ENCODE data around the gene GNG12.

The GNG12 gene

GRCh38 chr1:67844988-67845387 is 11.7 kb upstream of the GNG12 start:
- in situ Hi-C loops (cut with MboI; ENCODE audit: low pct_unique_long_range_greater_than_20kb, low sequenced_read_pairs, unreplicated experiment), result no loop called here

DNA sequence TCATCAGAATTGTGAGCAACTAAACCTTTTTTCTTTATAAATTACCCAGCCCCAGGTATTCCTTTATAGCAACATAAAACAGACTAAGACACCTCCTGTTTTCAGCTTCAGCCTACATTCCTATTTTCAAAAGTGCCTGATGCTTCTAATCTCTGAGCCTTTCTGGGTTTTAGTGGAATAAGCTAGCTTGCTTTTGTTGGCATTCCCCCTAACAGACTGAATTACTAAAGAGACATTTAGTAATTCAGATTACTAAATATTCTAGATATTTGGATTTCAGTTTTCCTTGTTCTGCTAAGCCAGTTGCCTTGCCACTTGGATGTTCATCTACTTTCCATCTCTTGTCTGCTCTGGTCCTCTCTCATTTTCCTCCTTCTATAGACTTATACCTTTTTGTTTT is 10.5 kb upstream of the GNG12 start:
- TF ChIP-seq, protein P1, sequence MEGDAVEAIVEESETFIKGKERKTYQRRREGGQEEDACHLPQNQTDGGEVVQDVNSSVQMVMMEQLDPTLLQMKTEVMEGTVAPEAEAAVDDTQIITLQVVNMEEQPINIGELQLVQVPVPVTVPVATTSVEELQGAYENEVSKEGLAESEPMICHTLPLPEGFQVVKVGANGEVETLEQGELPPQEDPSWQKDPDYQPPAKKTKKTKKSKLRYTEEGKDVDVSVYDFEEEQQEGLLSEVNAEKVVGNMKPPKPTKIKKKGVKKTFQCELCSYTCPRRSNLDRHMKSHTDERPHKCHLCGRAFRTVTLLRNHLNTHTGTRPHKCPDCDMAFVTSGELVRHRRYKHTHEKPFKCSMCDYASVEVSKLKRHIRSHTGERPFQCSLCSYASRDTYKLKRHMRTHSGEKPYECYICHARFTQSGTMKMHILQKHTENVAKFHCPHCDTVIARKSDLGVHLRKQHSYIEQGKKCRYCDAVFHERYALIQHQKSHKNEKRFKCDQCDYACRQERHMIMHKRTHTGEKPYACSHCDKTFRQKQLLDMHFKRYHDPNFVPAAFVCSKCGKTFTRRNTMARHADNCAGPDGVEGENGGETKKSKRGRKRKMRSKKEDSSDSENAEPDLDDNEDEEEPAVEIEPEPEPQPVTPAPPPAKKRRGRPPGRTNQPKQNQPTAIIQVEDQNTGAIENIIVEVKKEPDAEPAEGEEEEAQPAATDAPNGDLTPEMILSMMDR (IDR thresholded peaks at IDR 0.05; ENCODE audit: extremely low read depth, insufficient read depth, missing control alignments), result no peak
- DNase-seq (ENCODE audit: low spot score), result no peak
- in situ Hi-C loops (cut with MboI; ENCODE audit: low pct_unique_long_range_greater_than_20kb, low sequenced_read_pairs, unreplicated experiment), result no loop called here

More at GRCh38 chr1:67844988-67845387, 11.7 kb upstream of the GNG12 start:
- TF ChIP-seq, protein P1 (IDR thresholded peaks at IDR 0.05; ENCODE audit: extremely low read depth, insufficient read depth, missing control alignments), result no peak
- no peak for DNase-seq (ENCODE audit: low spot score)

- TF ChIP-seq, protein P1 (IDR thresholded peaks at IDR 0.05; ENCODE audit: extremely low read depth, insufficient read depth, missing control alignments), result no peak
- in situ Hi-C loops (cut with MboI; ENCODE audit: low pct_unique_long_range_greater_than_20kb, low sequenced_read_pairs, unreplicated experiment), result no loop called here
- no peak for DNase-seq (ENCODE audit: low spot score)
Measured at GRCh38 chr1:67843331-67843730, 10.1 kb upstream of the GNG12 start.

DNA sequence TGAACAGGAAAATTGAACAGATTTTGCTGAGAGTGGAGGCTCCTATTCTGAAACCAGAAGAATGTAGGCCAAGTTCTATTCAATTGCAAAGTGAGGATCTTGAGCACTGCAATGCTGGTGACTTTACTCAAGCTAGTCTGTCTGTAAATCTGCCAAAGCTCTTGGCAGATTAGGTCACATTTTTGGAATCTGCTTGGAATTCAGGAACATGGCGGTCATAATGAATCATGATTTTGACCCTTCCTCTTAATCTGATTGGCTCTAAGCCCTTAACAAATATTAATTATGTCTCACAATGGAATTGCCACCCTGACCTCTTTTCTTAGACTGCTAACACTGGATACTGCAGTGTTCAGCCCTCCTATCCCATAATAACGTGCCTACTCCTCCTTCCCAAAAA is 7.2 kb upstream of the GNG12 start:
- no peak for DNase-seq (ENCODE audit: low spot score)
- in situ Hi-C loops (cut with MboI; ENCODE audit: low pct_unique_long_range_greater_than_20kb, low sequenced_read_pairs, unreplicated experiment), result no loop called here
- TF ChIP-seq, protein P1 (IDR thresholded peaks at IDR 0.05; ENCODE audit: extremely low read depth, insufficient read depth, missing control alignments), result no peak

DNA sequence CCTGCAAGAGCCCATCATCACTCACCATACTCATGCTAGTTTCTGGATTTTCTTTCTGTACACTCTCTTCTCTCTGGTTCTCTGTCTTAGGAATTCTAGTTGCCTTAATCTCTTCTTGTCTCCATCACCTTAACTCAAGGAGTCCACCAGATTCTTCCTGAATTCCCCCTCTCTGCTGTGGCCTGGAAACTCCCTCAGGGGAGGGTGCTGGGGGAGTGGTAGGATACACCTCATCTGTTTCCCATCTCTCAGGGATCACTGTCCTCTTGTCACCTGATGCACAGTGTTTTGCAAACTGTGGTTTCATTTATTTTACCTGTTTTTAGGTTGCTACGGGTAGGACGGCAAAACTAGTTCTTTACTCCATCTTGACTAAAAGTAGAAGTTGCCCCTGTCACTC is 6.6 kb upstream of the GNG12 start:
- in situ Hi-C loops (cut with MboI; ENCODE audit: low pct_unique_long_range_greater_than_20kb, low sequenced_read_pairs, unreplicated experiment), result no loop called here
- TF ChIP-seq, protein P1 (IDR thresholded peaks at IDR 0.05; ENCODE audit: extremely low read depth, insufficient read depth, missing control alignments), result no peak
- no peak for DNase-seq (ENCODE audit: low spot score)

DNA sequence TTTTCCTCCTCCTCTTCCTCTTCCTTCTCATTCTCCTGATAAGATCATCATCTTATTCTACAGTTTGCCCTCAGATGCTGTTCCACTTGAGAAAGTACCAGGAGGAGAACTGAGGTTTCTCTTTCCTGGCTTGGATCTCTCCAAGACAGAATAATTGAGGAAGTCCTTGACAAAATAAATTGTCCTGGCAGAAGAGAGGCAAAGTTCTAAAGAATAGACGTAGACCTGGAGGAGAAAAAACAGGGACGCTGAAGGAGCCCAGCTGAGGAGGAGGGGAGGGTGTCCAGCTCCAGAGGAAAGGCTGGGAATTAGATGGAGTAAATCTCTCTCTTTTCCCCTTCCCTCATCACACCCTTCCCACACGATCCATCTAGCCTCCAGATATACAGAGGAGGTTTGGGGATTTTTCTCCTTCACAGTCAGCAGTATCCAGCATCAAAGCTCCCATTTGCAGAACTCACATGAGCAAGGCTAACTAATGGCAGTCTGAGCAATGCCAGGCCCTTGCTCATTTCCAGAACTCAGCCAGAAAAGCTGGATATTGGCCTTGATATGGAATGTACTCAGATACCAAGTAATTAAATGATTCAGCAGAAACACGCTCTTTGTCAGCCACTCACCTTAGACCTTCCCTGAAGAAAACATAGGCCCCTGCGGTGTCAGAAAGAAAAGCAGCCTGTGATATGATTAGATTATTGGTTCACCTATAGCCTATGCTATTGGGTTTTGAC is 5.1 kb upstream of the GNG12 start:
- in situ Hi-C loops (cut with MboI; ENCODE audit: low pct_unique_long_range_greater_than_20kb, low sequenced_read_pairs, unreplicated experiment), result no loop called here

More for the DNA sequence above, 5.1 kb upstream of the GNG12 start:
- TF ChIP-seq, protein P1 (IDR thresholded peaks at IDR 0.05; ENCODE audit: extremely low read depth, insufficient read depth, missing control alignments), result no peak
- no peak for DNase-seq (ENCODE audit: low spot score)

All from GM13977 (cell line).